Activated naive CD4-positive, alpha-beta T cell treated with anti-CD3 and anti-CD28 coated beads for 36 hours (primary cell): ENCODE results near the gene EEF1AKMT4. TPM values are rescaled to one million over a fixed set of nuclear protein-coding genes. Genes with fewer than 3 reads are reported as not detected.
A peak's percentile ranks its signal among the peaks of the same experiment; 100 is the strongest.

Experiments used
- CTCF ChIA-PET: fragments of 350-600 bp; sonication (Branson Sonifier 250); formaldehyde crosslinking; loops from one replicate; lab custom pipeline; 2021; ENCODE audit warnings: antibody characterized with exemption; lab: Charles Lee
- DNase-seq: peaks from one replicate; pipeline ENCODE4 v3.0.0-alpha.2; 2020
- H3K27ac Mint-ChIP-seq: one replicate; pipeline ENCODE4 v1.8.0; 2021; ENCODE audit warnings: mild to moderate bottlenecking, mixed read lengths
- H3K27me3 Mint-ChIP-seq: one replicate; pipeline ENCODE4 v1.8.0; 2021; ENCODE audit warnings: low read depth, mixed read lengths
- H3K36me3 Mint-ChIP-seq: one replicate; pipeline ENCODE4 v1.8.0; 2021; ENCODE audit warnings: low read depth, mixed read lengths
- H3K4me1 Mint-ChIP-seq: one replicate; pipeline ENCODE4 v1.8.0; 2021; ENCODE audit warnings: low read depth, mixed read lengths
- H3K4me3 Mint-ChIP-seq: one replicate; pipeline ENCODE4 v1.8.0; 2021; ENCODE audit warnings: mild to moderate bottlenecking, moderate library complexity, mixed read lengths
- H3K9me3 Mint-ChIP-seq: one replicate; pipeline ENCODE4 v1.8.0; 2021; ENCODE audit warnings: mixed read lengths
- intact Hi-C: fragments of 100-400 bp; cut with micrococcal nuclease; formaldehyde crosslinking; loops from one replicate; pipeline ENCODE4 v1.15.1; 2023
- total RNA-seq, 2 experiments: library from RNA; stranded (reverse); gene quantifications; one replicate each; pipeline ENCODE4 v1.2.3, GENCODE V29; 2021

The EEF1AKMT4 gene
- total RNA-seq, result 1 to 10 TPM; 2.7 TPM

DNA sequence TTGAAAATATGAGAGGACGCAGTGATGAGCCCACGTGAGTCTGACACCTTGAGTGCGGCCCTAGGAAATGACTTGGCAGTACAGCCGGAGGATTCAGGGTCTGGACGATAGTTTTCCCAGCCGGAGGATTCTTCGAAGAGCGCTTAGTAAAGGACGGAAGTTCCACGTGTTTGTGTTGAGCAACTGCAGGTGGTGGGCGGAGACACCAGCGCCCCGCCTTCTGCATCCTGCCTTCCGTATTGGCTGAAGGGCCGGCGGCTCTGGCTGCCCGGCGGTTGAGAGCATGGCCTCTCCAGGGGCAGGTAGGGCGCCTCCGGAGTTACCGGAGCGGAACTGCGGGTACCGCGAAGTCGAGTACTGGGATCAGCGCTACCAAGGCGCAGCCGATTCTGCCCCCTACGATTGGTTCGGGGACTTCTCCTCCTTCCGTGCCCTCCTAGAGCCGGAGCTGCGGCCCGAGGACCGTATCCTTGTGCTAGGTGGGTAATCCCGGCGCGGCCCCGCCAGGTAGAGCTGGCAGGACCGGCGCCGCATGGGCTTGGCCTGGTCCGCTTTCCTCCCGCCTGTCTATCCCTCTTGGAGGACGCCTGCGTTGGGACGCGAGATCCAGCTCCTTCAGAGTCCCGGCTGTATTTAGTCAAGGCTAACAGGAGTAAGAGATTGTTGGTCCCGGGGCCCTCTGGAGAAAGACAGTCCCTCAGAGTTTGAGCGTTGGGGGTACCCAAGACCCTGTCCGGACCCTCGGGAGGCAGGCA is at the start of gene EEF1AKMT4:
TSS of gene EEF1AKMT4 (plus strand) at position 261 of the 755 bp plus-strand sequence. CDS start at position 284, 23 bp downstream.
- Mint-ChIP-seq H3K36me3 (peaks cover 16% of the 10 kb centered on the region), H3K27me3 (no peaks in the 10 kb centered on the region), H3K4me3 (peak within 1 kb of the TSS; percentile 91), H3K27ac (peak within 1 kb of the TSS; percentile 95), H3K4me1 (peaks cover 9% of the 10 kb centered on the region), H3K9me3 (no peaks in the 10 kb centered on the region)
- DNase-seq, result peak; percentile 97
- CTCF ChIA-PET, result interaction anchor here (0.6 to 1.4 kb wide), 25 partner anchors 9 to 730 kb away, joined by 3 to 28 read pairs (median 4); partner anchors contain the start of genes CAMK2N2 and VWA5B2
- intact Hi-C loops, result loop anchor here (1.0 to 10.0 kb wide), 18 partner anchors 12 to 785 kb away; partner anchors contain the start of genes ABCC5, ABCF3, AP2M1 and CAMK2N2

- DNase-seq, result no peak
- no peak overlapping the region for H3K27ac Mint-ChIP-seq
- intact Hi-C loops, result no loop called here
- H3K4me3 Mint-ChIP-seq, result no peak overlapping the region
- no peaks in the 10 kb centered on the region for H3K36me3 Mint-ChIP-seq
- H3K9me3 Mint-ChIP-seq, result no peaks in the 10 kb centered on the region
- no peaks in the 10 kb centered on the region for H3K4me1 Mint-ChIP-seq
- peaks cover 3% of the 10 kb centered on the region for H3K27me3 Mint-ChIP-seq
- CTCF ChIA-PET, result interaction anchor here (0.9 kb wide), 1 partner anchor 164 kb away, joined by 3 read pairs; no protein-coding TSS in a partner anchor
Measured at GRCh38 chr3:184200825-184201224, 48.6 kb upstream of the EEF1AKMT4 start.

DNA sequence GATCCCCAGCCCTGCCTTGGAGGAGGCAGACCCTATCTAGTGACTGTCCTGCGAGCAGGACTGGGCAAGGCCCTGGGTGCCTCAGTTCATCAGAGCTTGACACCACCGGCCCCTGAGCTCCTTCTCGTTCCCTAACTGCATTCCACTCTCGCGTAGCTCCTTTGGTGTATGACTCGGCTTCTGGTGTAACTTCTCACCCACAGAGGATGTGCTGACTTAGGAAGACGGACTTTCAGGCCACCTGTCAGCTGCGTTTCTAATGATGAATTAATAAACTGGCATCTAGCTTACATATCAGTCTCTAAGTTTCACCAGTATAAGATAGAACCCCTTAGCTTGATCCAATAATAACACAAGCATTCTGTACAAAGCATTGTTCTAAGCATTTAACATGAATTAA is 45.9 kb upstream of the EEF1AKMT4 start:
- CTCF ChIA-PET, result interaction anchor here (1.6 kb wide), 1 partner anchor 22 kb away, joined by 4 read pairs; no protein-coding TSS in a partner anchor

DNA sequence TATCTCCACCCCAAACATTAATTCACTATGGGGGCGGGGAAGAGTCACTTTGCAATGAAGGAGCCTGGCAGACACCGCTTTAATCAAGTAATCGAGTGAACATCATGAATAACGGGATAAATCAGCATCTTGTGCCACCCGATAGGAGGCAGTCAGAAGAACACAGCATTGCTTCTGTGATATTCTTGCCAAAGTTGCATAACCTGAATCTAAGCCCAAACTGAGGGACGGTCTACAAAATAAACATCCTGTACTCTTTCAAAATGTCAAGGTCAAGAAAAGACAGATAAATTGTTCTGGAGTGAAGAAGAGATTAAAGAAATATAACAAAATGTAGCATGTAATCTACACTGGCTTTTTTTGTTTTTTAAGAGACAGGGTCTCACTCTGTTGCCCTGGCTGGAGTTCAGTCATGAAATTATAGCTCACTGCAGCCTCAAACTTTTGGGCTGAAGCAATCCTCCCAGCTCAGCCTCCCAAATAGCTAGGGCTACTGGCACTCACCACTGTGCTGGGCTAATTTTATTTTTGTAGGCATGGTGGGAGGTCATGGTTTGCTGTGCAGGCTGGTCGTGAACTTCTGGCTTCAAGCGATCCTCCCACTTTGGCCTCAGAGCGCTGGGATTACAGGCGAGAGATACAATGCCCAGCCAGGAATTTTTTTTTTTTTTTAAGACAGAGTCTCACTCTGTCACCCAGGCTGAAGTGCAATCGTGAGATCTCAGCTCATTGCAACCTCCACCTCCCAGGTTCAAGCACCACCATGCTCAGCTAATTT is 40.1 kb upstream of the EEF1AKMT4 start:
- DNase-seq, result no peak
- Mint-ChIP-seq H3K4me3 (no peak overlapping the region), H3K36me3 (no peaks in the 10 kb centered on the region), H3K9me3 (no peaks in the 10 kb centered on the region), H3K4me1 (no peaks in the 10 kb centered on the region), H3K27ac (no peak overlapping the region), H3K27me3 (peaks cover 9% of the 10 kb centered on the region)
- CTCF ChIA-PET, result interaction anchor here (0.7 to 0.9 kb wide), 3 partner anchors 17 to 274 kb away, joined by 3 to 4 read pairs (median 3); no protein-coding TSS in a partner anchor
- intact Hi-C loops, result no loop called here

More for the DNA sequence above, 45.9 kb upstream of the EEF1AKMT4 start:
- intact Hi-C loops, result no loop called here
- Mint-ChIP-seq H3K9me3 (no peaks in the 10 kb centered on the region), H3K27me3 (peaks cover 9% of the 10 kb centered on the region), H3K4me1 (no peaks in the 10 kb centered on the region), H3K4me3 (no peak overlapping the region), H3K36me3 (no peaks in the 10 kb centered on the region), H3K27ac (no peak overlapping the region)
- DNase-seq, result no peak

DNA sequence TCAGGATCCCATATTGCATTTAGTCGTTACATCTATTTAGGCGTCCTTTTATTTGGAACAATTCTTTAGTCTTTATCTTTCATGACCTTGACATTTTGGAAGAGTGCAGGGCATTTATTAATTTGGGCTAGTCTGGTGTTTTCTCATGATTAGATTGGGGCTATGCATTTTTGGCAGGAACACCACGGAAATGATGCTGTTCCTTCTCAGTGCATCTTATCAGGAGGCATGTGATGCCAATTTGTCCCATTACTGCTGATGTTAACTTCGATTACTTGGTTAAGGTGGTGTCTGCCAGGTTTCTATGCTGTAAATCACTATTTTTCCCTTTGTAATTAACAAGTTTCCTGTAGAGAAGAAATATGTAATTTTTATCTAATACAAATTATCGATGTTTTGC is 38.2 kb upstream of the EEF1AKMT4 start:
- CTCF ChIA-PET, result interaction anchor here (0.7 to 1.9 kb wide), 3 partner anchors 15 to 142 kb away, joined by 3 to 9 read pairs (median 4); no protein-coding TSS in a partner anchor
- H3K27me3 Mint-ChIP-seq, result peaks cover 6% of the 10 kb centered on the region
- no peak for DNase-seq
- intact Hi-C loops, result no loop called here
- no peaks in the 10 kb centered on the region for H3K36me3 Mint-ChIP-seq
- H3K27ac Mint-ChIP-seq, result no peak overlapping the region
- H3K4me1 Mint-ChIP-seq, result no peaks in the 10 kb centered on the region
- H3K9me3 Mint-ChIP-seq, result no peaks in the 10 kb centered on the region
- H3K4me3 Mint-ChIP-seq, result no peak overlapping the region

DNA sequence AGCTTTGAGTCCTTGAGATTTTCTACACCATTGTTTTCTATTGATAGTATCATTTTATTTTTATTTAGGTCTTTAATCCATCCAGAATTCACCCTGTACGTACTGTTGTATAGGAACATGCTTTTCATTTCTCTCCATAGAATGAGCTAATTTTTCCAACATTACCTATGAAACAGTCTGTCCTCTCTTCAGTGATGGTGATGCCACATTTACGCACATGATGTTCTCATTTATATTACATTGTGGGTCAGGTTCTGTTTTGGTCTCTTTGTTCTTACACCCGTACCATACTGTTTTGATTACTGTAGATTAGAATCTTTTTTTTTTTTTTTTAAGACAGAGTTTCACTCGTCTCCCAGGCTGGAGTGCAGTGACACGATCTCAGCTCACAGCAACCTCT is 37.8 kb upstream of the EEF1AKMT4 start:
- intact Hi-C loops, result no loop called here
- no peak for DNase-seq
- H3K9me3 Mint-ChIP-seq, result no peaks in the 10 kb centered on the region
- no peak overlapping the region for H3K27ac Mint-ChIP-seq
- H3K4me3 Mint-ChIP-seq, result no peak overlapping the region
- CTCF ChIA-PET, result interaction anchor here (1.9 kb wide), 1 partner anchor 15 kb away, joined by 4 read pairs; no protein-coding TSS in a partner anchor
- no peaks in the 10 kb centered on the region for H3K36me3 Mint-ChIP-seq
- no peaks in the 10 kb centered on the region for H3K4me1 Mint-ChIP-seq
- peaks cover 4% of the 10 kb centered on the region for H3K27me3 Mint-ChIP-seq

DNA sequence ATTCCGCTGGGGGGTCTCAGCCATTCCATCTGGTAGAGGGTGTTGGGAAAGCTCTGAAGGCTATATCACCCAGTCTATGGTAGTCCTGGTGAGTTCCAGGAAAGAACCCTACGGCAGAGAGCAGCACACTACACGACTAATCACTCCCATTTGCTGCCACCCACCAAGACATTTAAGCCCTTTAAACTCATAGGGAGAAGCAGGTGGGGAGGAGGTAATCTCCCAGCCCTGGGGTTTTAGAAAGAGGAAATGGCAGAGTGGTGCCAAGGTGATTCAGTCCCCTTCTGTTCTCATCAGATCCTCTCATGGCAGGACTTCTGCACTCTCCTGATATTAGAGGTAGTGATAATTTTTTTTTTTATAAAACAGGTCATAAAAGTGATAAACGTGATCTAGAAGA is 30.7 kb upstream of the EEF1AKMT4 start:
- CTCF ChIA-PET, result interaction anchor here (1.1 kb wide), 1 partner anchor 9 kb away, joined by 8 read pairs; no protein-coding TSS in a partner anchor
- Mint-ChIP-seq H3K4me3 (no peak overlapping the region), H3K36me3 (no peaks in the 10 kb centered on the region), H3K4me1 (no peaks in the 10 kb centered on the region), H3K27ac (no peak overlapping the region), H3K9me3 (no peaks in the 10 kb centered on the region), H3K27me3 (peaks cover 10% of the 10 kb centered on the region)
- intact Hi-C loops, result no loop called here
- no peak for DNase-seq

DNA sequence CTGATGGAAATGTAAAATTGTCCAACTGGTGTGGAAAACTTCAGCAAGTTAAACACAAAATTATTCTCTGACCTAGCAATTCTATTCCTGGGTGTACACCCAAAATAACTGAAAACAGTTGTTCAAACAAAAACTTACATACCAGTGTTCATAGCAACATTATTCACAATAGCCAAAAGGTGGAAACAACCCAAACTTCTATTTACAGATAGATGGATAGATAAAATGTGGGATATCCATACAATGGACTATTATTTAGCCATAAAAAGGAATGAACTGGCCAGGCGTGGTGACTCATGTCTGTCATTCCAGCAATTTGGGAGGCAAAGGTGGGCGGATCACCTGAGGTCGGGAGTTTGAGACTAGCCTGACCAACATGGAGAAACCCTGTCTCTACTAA is 27.0 kb upstream of the EEF1AKMT4 start:
- no peak for DNase-seq
- H3K36me3 Mint-ChIP-seq, result no peaks in the 10 kb centered on the region
- no peak overlapping the region for H3K27ac Mint-ChIP-seq
- CTCF ChIA-PET, result interaction anchor here (1.0 to 1.1 kb wide), 2 partner anchors 27 to 67 kb away, joined by 3 read pairs; partner anchors contain the start of gene EEF1AKMT4
- no peaks in the 10 kb centered on the region for H3K4me1 Mint-ChIP-seq
- intact Hi-C loops, result loop anchor here (10.0 kb wide), 1 partner anchor 322 kb away; no protein-coding TSS in a partner anchor
- H3K9me3 Mint-ChIP-seq, result no peaks in the 10 kb centered on the region
- peaks cover 21% of the 10 kb centered on the region for H3K27me3 Mint-ChIP-seq
- H3K4me3 Mint-ChIP-seq, result no peak overlapping the region

DNA sequence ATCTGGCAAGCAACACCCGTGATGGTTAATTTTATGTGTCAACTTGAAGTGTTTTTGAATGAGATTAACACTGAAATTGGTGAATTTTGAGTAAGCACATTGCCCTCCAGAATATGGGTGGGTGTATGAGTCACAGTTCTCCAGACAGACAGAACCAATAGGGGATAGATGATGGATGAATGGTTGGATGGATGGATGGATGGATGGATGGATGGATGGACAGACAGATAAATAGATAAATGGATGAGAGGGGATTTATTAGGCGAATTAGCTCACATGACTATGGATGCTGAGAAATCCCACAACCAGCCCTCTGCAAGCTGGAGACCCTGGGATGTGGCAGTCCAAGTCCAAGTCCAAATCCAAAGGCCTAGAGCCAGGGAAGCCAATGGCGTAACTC is 25.5 kb upstream of the EEF1AKMT4 start:
- H3K27me3 Mint-ChIP-seq, result peaks cover 31% of the 10 kb centered on the region
- H3K4me1 Mint-ChIP-seq, result peaks cover 2% of the 10 kb centered on the region
- H3K4me3 Mint-ChIP-seq, result no peak overlapping the region
- intact Hi-C loops, result loop anchor here (10.0 kb wide), 1 partner anchor 321 kb away; no protein-coding TSS in a partner anchor
- no peaks in the 10 kb centered on the region for H3K9me3 Mint-ChIP-seq
- H3K27ac Mint-ChIP-seq, result no peak overlapping the region
- CTCF ChIA-PET, result interaction anchor here (0.6 kb wide), 1 partner anchor 9 kb away, joined by 3 read pairs; no protein-coding TSS in a partner anchor
- DNase-seq, result no peak
- no peaks in the 10 kb centered on the region for H3K36me3 Mint-ChIP-seq

DNA sequence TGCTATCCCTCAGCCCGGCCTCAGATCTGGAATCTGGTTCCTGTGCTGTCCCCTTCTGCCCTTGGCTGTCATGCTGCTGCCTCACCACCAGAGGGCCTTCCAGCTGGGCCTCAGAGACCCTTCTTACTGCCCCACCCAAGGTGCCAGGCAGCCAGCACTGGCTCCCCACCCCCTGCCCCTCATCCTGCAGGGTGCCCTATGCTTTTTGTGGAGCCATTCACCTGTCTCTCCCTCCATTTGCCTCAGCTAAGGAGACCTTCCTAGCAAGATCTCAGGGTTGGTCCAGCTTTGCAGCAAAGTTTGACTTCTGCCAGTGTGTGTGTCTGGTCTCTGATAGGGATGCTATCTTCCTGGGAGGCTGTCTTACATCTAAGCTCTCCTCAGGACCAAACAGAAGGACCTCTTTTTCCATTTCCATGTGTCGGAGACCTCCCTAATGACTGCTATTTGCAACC is 22.0 kb upstream of the EEF1AKMT4 start:
- Mint-ChIP-seq H3K4me3 (no peak overlapping the region), H3K27ac (no peak overlapping the region), H3K36me3 (no peaks in the 10 kb centered on the region), H3K9me3 (no peaks in the 10 kb centered on the region), H3K27me3 (peaks cover 47% of the 10 kb centered on the region), H3K4me1 (peaks cover 11% of the 10 kb centered on the region)
- CTCF ChIA-PET, result interaction anchor here (0.6 to 4.7 kb wide), 38 partner anchors 9 to 332 kb away, joined by 3 to 48 read pairs (median 6); partner anchors contain the start of genes ABCF3, ALG3 and EEF1AKMT4
- peak; percentile 56 for DNase-seq
- intact Hi-C loops, result loop anchor here (1.0 to 10.0 kb wide), 4 partner anchors 23 to 317 kb away; partner anchors contain the start of gene CAMK2N2

DNA sequence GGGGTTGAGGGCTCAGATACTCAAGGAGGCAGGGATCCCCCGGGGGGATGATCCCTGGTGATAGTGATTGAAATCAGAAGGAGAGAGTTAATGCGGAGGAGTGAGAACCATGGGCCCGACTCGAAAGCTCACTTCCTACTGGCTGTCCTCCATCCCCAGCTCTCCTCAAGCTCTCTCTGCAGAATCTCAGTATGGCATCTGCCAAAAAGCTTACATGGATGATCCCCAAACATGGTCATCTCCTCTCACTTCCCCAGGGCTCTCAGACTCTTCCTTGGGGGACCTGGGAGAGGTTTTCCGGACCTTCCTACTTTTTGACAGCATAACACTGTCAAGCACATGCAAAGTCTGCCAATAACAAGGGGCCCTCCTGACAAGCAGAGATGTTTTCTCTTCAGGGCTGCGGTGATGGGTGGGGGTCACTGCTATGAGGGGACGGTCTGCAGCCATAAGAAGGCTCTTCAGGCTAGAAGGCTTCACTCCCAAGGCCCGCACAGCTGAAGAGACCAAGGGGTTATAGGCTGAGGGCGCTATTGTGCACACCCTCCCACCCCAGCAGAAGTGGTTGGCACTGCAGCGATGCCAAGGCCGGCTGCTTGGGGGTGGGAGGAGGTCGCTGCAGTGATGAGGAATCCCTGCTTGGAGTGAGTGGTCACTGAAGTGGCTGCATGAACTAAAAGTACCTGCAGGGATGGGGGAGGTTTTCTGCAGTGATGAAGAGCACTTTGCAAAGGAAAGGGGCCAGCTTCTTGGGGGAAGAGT is 20.9 kb upstream of the EEF1AKMT4 start:
- Mint-ChIP-seq H3K27me3 (peaks cover 50% of the 10 kb centered on the region), H3K36me3 (no peaks in the 10 kb centered on the region), H3K27ac (no peak overlapping the region), H3K9me3 (no peaks in the 10 kb centered on the region), H3K4me3 (peak overlapping the region; percentile 52), H3K4me1 (peaks cover 11% of the 10 kb centered on the region)
- no peak for DNase-seq
- CTCF ChIA-PET, result interaction anchor here (0.6 to 4.7 kb wide), 32 partner anchors 9 to 214 kb away, joined by 3 to 48 read pairs (median 9); partner anchors contain the start of genes ABCF3, ALG3 and EEF1AKMT4
- intact Hi-C loops, result loop anchor here (5.0 to 10.0 kb wide), 2 partner anchors 34 to 316 kb away; partner anchors contain the start of gene CAMK2N2
